Brain microvascular endothelial cell (primary cell): ENCODE results near the gene IQSEC1.

ENCODE experiments used
- DNase-seq: peaks from one replicate; pipeline ENCODE4 v3.0.0-alpha.2; 2020
- H3K27ac ChIP-seq: fragments of 250-450 bp; sonication (Bioruptor Pico); 2 replicates; pipeline ENCODE4 v1.5.1; 2020; ENCODE audit warnings: mild to moderate bottlenecking, moderate library complexity
- H3K27me3 ChIP-seq: fragments of 250-450 bp; sonication (Bioruptor Pico); replicated peaks from 2 replicates; pipeline ENCODE4 v1.5.1; 2020; ENCODE audit warnings: mild to moderate bottlenecking
- H3K36me3 ChIP-seq: fragments of 250-450 bp; sonication (Bioruptor Pico); replicated peaks from 2 replicates; pipeline ENCODE4 v1.5.1; 2020; ENCODE audit warnings: mild to moderate bottlenecking
- H3K4me3 ChIP-seq: 2 replicates; pipeline ENCODE4 v1.5.1; 2011; ENCODE audit warnings: low read depth, mild to moderate bottlenecking, control low read depth, low read length, moderate library complexity
- in situ Hi-C: cut with HindIII; loops from 2 replicates; pipeline ENCODE4 v1.10.0; 2017; ENCODE audit warnings: low sequenced_read_pairs, low pct_ligation_motif_present
- TF ChIP-seq, protein P1 (sequence below): IDR thresholded peaks from 2 replicates; pipeline ENCODE4 v1.5.1; 2011; ENCODE audit warnings: low read depth, mild to moderate bottlenecking, moderate library complexity, low read length, control low read depth, inconsistent platforms; ENCODE audit errors: missing control alignments

Gene IQSEC1

DNA sequence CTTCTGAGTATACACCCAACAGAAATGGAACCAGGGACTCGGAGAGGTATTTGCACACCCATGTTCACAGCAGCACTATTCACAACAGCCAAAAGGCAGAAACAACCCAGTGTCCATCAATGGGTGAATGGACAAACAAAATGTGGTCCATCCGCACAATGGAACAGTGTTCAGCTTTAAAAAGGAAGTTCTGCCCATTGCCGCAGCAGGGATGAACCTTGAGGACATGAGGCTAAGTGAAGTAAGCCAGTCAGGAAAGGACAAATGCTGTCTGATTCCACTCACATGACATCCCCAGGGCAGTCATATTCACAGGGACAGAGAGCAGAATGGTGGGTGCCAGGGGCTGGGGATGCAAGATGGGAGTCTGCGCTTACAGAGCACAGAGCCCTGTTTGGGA, 7.5 kb downstream of the IQSEC1 start:
- no peak overlapping the region for H3K4me3 ChIP-seq
- no peak overlapping the region for H3K27ac ChIP-seq
- in situ Hi-C loops = no loop called here
- no peaks in the 10 kb centered on the region for H3K27me3 ChIP-seq
- no peak for DNase-seq
- TF ChIP-seq, protein P1, sequence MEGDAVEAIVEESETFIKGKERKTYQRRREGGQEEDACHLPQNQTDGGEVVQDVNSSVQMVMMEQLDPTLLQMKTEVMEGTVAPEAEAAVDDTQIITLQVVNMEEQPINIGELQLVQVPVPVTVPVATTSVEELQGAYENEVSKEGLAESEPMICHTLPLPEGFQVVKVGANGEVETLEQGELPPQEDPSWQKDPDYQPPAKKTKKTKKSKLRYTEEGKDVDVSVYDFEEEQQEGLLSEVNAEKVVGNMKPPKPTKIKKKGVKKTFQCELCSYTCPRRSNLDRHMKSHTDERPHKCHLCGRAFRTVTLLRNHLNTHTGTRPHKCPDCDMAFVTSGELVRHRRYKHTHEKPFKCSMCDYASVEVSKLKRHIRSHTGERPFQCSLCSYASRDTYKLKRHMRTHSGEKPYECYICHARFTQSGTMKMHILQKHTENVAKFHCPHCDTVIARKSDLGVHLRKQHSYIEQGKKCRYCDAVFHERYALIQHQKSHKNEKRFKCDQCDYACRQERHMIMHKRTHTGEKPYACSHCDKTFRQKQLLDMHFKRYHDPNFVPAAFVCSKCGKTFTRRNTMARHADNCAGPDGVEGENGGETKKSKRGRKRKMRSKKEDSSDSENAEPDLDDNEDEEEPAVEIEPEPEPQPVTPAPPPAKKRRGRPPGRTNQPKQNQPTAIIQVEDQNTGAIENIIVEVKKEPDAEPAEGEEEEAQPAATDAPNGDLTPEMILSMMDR = no peak
- no peaks in the 10 kb centered on the region for H3K36me3 ChIP-seq

DNA sequence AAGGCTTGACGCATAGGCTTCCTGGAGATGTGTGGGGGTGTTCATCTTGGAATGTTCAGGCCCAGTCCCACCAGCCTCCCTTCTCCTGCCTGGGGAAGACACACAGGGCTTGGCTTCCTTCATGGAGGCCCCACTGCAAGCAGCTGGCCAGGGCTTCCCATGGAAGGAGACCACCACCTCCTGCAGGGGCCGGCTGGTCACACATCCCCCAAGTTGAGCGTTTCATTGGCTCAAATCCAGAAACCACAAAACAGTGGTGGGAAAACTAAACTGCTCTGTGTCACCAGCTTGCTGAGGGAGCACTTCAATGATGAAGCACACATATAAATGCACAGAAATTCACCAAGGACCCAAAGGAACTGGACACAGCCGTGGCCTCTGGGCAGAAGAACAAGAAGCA, 8.3 kb downstream of the IQSEC1 start:
- H3K4me3 ChIP-seq = no peak overlapping the region
- H3K27ac ChIP-seq = no peak overlapping the region
- no peaks in the 10 kb centered on the region for H3K36me3 ChIP-seq
- TF ChIP-seq, protein P1 = no peak
- in situ Hi-C loops = no loop called here
- no peaks in the 10 kb centered on the region for H3K27me3 ChIP-seq
- no peak for DNase-seq

DNA sequence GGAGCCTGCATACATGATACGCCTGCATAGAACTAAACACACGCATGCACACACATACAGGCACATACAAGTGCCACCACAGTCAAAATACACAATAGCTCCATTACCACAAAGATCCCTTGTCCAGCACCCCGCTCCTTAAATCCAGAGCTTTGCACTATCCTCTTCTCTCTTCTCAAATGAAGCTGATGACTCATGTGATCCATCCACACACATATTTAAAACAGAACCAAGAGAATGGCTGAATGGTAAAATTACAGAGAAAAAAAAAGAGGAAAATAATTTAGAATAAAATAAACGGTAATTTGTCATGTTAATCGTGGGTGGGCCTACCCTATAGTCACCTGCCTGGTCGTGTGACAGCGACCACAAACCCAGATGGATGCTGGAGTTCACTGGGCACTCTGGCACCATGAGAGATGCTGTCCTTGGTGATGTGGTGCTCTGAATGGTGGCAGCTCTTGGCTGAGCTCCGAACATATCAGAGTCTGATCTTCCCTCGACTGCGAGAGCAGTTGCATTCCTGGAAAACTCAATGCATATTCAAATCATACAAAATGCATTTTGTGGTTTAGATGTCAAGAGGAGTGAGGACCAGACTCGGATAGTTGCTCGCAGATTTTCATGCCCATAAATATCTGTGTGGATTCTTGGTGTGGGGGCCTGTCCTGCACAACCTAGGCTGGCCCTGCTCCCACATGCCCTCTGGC, 8.9 kb downstream of the IQSEC1 start:
- TF ChIP-seq, protein P1 = no peak

DNA sequence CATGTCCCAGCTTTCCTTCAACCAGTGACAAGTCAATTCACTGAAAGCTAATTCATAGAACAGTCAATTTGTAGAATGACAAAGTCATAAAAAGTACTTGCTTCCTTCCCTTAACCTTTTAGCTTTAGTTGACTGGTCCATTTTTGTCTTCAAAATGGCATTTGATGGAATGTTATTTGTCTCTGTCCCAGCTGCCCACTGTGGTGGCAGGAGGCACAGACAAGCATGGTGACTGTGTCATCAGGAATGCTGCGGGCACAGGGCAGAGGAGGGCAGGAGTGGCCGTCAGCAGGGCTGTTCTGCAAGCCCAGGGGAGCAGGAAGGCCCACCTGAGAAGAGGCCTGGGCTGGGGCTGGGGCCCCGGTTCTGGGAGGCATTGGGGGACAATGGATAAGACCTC, 10.0 kb downstream of the IQSEC1 start:
- Histone ChIP-seq H3K27ac (no peak overlapping the region), H3K4me3 (no peak overlapping the region), H3K36me3 (no peaks in the 10 kb centered on the region), H3K27me3 (no peaks in the 10 kb centered on the region)
- in situ Hi-C loops = no loop called here
- TF ChIP-seq, protein P1 = no peak
- no peak for DNase-seq

More for the DNA sequence above, 8.9 kb downstream of the IQSEC1 start:
- in situ Hi-C loops = no loop called here
- Histone ChIP-seq H3K4me3 (no peak overlapping the region), H3K36me3 (no peaks in the 10 kb centered on the region), H3K27ac (no peak overlapping the region), H3K27me3 (no peaks in the 10 kb centered on the region)
- DNase-seq = no peak

DNA sequence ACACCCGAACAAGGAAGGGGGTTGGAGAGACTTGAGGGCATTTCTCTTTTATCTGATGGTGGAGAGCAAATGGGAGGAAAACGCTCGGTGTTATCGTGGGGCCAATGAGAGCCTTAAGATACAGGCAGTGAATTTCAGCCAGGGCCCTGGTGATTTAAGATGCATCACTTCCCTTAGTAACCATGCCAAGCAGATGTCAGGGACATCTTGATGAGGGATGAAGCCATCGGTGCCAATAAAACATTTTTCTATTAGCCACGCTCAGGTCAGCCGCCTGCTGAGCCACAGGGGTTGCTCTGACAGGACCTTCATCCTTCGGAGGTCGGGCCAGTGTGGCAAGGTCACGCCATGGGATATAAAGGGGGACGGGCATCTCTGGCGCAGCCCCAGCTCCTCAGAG, 10.6 kb downstream of the IQSEC1 start:
- in situ Hi-C loops = no loop called here
- TF ChIP-seq, protein P1 = no peak

More for the DNA sequence above, 10.6 kb downstream of the IQSEC1 start:
- no peaks in the 10 kb centered on the region for H3K36me3 ChIP-seq
- no peak overlapping the region for H3K4me3 ChIP-seq
- no peak for DNase-seq
- no peak overlapping the region for H3K27ac ChIP-seq
- H3K27me3 ChIP-seq = no peaks in the 10 kb centered on the region
